ENCODE data around the gene REN. TPM values are rescaled to one million over a fixed set of nuclear protein-coding genes. Genes with fewer than 3 reads are reported as not detected.

REN gene
- total RNA-seq, 1 donor from 2014 or later = 0.89 TPM

DNA sequence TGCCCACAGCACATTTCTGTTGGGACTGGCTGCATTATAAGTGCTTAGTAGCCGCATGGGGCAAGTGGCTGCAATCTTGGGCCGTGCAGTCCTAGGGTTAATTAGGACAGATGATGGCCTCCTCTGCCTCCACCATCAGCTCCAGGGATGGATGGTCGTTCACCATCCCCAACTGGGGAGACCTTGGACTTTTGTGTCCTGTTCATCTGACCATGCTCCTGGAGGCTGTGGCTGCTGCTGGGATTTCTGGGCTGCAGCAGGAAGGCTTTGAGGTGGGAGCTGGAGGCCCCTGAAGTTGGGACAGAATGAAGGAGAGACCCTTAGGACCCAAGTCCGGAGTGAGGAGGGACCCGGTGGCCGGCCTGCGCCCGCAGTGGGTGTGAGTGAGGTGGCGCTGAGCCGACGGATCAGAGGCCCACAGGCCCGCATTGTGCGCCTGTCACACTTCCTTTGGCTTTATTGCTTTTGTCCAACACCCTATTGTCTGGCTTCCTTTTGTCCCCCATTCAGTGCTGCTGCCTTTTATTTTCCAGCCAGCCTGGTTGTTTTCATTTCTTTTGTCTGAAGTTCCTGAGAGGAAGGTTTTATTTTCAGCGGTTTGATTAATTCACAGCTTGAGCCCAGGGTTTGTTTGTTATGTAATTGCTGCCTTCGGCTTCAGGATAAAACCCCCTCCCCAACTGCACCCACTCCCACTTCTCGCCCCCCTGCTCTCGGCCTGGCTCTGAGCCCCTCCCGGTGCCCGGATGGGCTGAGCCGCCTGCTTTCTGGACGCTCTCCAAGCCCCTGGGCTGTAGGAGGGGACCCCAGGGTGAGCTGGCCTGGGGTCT is 57.6 kb downstream of the REN start:
- DNase-seq (ENCODE audit: low spot score) = no peak

DNA sequence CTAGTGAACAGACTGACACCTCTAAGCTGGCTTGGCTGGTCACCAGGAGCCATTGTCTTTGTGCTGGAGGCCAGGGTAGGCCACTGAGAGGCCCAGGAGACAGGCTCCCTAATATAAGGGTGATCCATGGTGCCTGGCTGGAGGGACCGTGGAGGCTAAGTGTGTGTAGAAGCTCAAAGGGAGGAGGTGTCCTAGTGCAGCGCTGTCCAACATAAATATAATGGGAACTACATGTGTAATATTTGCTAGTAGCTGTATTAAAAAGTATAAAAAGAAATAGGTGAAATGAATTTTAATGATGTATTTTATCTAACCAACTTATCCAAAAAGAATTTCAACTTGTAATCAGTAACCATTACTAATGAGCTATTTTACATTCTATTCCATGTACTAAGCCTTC is 58.2 kb downstream of the REN start:
- no peak for DNase-seq (ENCODE audit: low spot score)

DNA sequence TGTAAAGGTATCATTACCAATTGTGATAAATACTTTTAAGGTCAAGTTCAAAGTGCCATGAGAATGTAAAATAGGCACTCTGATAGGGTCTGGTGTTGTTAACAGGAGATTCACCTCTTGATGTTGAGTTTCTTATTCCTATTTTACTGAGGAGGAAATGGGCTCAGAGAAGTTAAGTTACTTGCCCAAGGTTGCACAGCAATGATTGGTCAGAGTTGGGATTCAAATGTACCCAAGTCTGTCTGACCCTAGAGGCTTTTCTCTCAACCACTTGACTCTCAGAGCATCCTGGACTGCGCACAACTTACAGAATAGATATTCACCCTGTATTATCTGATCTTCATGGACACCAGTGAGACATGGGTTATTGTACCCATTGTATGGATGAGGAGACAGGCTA is 59.3 kb downstream of the REN start:
- no peak for DNase-seq (ENCODE audit: low spot score)

DNA sequence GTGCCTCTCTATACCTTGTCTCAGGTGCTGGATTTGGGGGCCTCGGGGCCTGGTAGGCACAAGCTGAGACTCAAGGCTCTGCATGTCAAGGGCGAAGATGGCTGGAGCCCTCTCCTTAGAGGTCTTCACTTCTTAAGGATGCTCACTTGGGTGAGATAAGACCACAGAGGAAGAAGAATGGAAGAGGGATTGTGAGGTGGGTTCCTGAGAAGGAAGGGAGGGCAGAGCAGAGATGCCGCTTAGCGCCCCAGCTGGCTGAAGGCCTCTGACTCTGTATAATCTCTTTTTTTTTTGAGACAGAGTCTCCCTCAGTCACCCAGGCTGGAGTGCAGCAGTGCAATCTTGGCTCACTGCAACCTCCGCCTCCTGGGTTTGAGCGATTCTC is 61.0 kb downstream of the REN start:
- no peak for DNase-seq (ENCODE audit: low spot score)

Other genes with a start within 250 kb of the REN start
- 85.7 TPM for gene SOX13, start 93.2 kb downstream of the REN start, total RNA-seq
- gene ETNK2, start 14.3 kb downstream of the REN start, total RNA-seq = 13.5 TPM
- 1.4 TPM for gene KISS1, start 30.2 kb upstream of the REN start, total RNA-seq
- 26.0 TPM for gene GOLT1A, start 47.7 kb upstream of the REN start, total RNA-seq
- gene PLEKHA6, start 193.6 kb upstream of the REN start, total RNA-seq = 61.5 TPM
- 59.0 TPM for gene PPP1R15B, start 245.5 kb upstream of the REN start, total RNA-seq

All from ureter (tissue), 1 donor.